GM21737 (cell line): Measurements from ENCODE around the gene MAGIX.

Experiments used
- ATAC-seq: cut with Tn5 transposase; IDR thresholded peaks from one replicate; pipeline ENCODE4 v1.9.1; 2021; ENCODE audit warnings: mild to moderate bottlenecking, moderate library complexity; ENCODE audit not compliant: unreplicated experiment

MAGIX gene

DNA sequence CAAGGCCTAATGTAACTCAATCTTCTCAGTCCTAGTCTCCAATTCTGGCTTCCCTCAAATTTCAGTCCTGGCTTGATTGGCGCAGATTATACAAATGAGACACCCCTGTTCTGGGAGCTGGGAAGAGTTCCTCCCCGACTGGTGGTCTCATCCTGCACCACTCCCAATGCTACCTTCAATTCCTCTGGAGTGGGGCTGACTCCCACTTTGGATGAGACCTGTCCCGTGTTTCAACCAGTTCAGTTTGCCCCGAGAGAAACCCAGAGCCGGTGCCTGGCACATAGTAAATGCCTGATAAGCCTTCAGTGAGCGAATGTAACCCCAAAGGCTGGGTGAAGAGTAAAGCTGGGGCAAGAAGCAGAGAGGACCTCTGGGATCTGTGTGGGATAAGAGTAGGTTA is 41.5 kb downstream of the MAGIX start:
- no peak for ATAC-seq

GRCh38 chrX:49204709-49205108 is 42.2 kb downstream of the MAGIX start:
- ATAC-seq: no peak

DNA sequence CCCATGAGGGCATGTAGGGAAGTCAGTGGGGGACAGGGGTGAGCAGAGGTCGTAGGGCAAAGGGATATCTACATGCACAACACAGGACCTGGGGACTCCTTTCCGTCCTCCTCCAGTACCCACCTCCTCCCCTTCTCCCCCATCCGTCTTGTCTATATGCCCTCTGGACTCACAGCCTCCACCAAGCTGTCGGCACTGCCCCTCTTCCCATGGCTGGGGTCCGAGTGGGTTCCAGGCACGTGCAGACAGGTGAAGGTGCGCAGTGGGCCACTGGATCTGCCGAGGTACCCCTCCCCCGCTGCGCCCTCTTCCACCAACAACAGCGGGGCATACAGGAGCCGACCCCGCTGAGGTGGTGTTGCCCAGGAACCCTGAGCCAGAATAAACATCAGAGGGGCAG is 42.9 kb downstream of the MAGIX start:
- no peak for ATAC-seq

DNA sequence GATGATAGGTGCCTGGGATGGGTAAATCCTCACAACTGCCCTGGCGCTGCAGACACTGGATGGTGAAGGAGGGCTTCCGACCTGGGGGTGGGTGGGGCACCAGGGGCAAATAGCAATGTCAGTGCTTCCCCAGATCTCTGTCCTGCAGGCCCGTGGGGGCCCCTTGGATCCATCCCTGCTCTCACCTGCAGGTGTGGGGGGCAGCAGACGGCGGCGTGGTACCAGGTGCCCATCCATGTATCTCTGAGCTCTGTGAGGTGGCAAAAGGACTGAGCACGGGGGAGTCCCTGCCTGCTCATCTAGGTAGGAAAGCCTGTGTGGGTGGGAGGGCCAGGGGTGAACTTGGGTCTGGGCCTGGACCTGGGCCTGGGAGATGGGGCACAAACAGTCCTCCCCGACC is 44.0 kb downstream of the MAGIX start:
- ATAC-seq: no peak

- no peak for ATAC-seq
Observed at GRCh38 chrX:49208399-49208798, 45.8 kb downstream of the MAGIX start.

GRCh38 chrX:49209434-49210251 is 47.1 kb downstream of the MAGIX start:
- ATAC-seq: no peak

GRCh38 chrX:49210406-49210805 is 47.8 kb downstream of the MAGIX start:
- no peak for ATAC-seq

GRCh38 chrX:49211074-49211473 is 48.5 kb downstream of the MAGIX start:
- no peak for ATAC-seq

GRCh38 chrX:49212209-49212608 is 49.7 kb downstream of the MAGIX start:
- no peak for ATAC-seq

DNA sequence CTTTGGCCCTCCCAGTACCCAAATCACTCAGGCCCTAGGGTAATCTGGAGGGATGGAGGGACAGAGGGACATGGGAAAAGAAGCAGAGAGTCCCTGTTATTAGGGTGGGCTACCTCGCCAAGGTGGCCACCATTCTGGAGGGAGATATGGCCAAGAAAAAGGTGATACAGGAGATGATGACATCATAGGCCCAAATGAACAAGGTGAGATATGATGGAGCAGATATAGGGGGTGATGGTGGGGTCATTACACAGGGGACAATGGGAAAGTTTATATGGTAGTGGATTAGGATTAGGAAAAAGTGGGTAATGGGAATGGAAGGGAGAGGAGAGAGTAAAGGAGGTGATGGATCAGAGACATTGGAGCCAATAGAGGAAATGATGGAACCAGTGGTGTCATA is 50.3 kb downstream of the MAGIX start:
- no peak for ATAC-seq

- ATAC-seq: no peak
Observed at GRCh38 chrX:49214416-49214815, 51.9 kb downstream of the MAGIX start.

GRCh38 chrX:49214996-49215526 is 52.5 kb downstream of the MAGIX start:
- ATAC-seq: no peak
